Measurements from ENCODE around the gene VSTM4. TPM values are rescaled to one million over a fixed set of nuclear protein-coding genes. Genes with fewer than 3 reads are reported as not detected.

Gene VSTM4
- total and polyA plus RNA-seq, 4 donors = 1.0 to 3.1 (median 2.0) TPM

DNA sequence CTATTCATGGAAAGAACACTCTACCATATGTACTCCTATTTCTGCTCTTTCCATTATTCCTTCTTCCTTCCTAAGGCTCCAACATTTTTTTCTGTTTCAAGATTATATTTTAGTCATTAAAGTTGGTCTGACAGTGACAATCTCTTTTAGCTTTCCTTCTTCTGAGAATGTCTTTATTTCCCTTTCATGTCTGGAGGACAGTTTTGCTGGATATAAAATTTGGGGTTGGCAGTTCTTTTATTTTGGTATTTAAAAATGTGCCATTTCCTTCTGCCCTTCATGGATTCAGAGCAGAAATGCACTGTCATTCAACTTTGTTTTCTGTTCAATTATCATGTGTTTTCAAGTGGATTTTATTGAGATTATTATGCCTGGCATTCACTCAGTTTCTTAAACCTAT, 53.1 kb downstream of the VSTM4 start (continued):
- TF ChIP-seq, protein P1, sequence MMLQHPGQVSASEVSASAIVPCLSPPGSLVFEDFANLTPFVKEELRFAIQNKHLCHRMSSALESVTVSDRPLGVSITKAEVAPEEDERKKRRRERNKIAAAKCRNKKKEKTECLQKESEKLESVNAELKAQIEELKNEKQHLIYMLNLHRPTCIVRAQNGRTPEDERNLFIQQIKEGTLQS (IDR thresholded peaks at IDR 0.05) = no peak
- TF ChIP-seq FOXA2 (IDR thresholded peaks at IDR 0.05) = no peak
- no peak for TF ChIP-seq RXRA (IDR thresholded peaks at IDR 0.05)

- Histone ChIP-seq H3K9me3 (ENCODE audit: control insufficient read depth in 4 of 4, low read length in 3 of 4) (peaks cover 0 to 3% (median 0%) of the 10 kb centered on the region in 4 donors), H3K36me3 (ENCODE audit: control insufficient read depth in 4 of 4, insufficient read depth in 3 of 4, low read depth in 1 of 4, low read length in 3 of 4) (peaks cover 0 to 3% (median 1%) of the 10 kb centered on the region in 4 donors), H3K4me3 (ENCODE audit: low read depth in 1 of 3, low read length in 3 of 3) (no peak overlapping the region), H3K27me3 (ENCODE audit: control insufficient read depth in 4 of 4, insufficient read depth in 4 of 4, low read length in 3 of 4) (no peaks in the 10 kb centered on the region), H3K4me1 (ENCODE audit: control insufficient read depth in 4 of 4, insufficient read depth in 4 of 4, low read length in 3 of 4) (no peaks in the 10 kb centered on the region), H3K9ac (ENCODE audit: low read depth in 1 of 2, low read length in 2 of 2) (no peak overlapping the region), H3K27ac (ENCODE audit: low read depth in 1 of 2, low read length in 2 of 2) (no peak overlapping the region)
- DNase-seq (ENCODE audit: low spot score) = no peak
- TF ChIP-seq CTCF (IDR thresholded peaks at IDR 0.05; ENCODE audit: low read depth, low read length, missing input control) = no peak
- TF ChIP-seq GABPA (IDR thresholded peaks at IDR 0.05 in 1 of 2, conservative IDR thresholded peaks at IDR 0.05 in 1 of 2) = no peak
- WGBS = 92% methylated on average over 1 of the region's 1 CpG
Measured at GRCh38 chr10:49061667-49062066, 53.7 kb downstream of the VSTM4 start.

GRCh38 chr10:49058463-49059255, 56.7 kb downstream of the VSTM4 start:
- Histone ChIP-seq H3K4me1 (ENCODE audit: control insufficient read depth in 4 of 4, insufficient read depth in 4 of 4, low read length in 3 of 4) (no peaks in the 10 kb centered on the region), H3K27ac (ENCODE audit: low read depth in 1 of 2, low read length in 2 of 2) (no peak overlapping the region), H3K4me3 (ENCODE audit: low read depth in 1 of 3, low read length in 3 of 3) (no peak overlapping the region), H3K9me3 (ENCODE audit: control insufficient read depth in 4 of 4, low read length in 3 of 4) (peaks cover 0 to 3% (median 0%) of the 10 kb centered on the region in 4 donors), H3K27me3 (ENCODE audit: control insufficient read depth in 4 of 4, insufficient read depth in 4 of 4, low read length in 3 of 4) (no peaks in the 10 kb centered on the region), H3K9ac (ENCODE audit: low read depth in 1 of 2, low read length in 2 of 2) (no peak overlapping the region), H3K36me3 (ENCODE audit: control insufficient read depth in 4 of 4, insufficient read depth in 3 of 4, low read depth in 1 of 4, low read length in 3 of 4) (peaks cover 0 to 3% (median 0%) of the 10 kb centered on the region in 4 donors)
- TF ChIP-seq NR2F2 (IDR thresholded peaks at IDR 0.05) (peak; percentile 53), JUND (IDR thresholded peaks at IDR 0.05) (no peak)
- 82% methylated on average over 7 of the region's 7 CpGs for WGBS
- no peak for DNase-seq (ENCODE audit: low spot score)

- WGBS = 96% methylated on average over 7 of the region's 7 CpGs
- peaks cover 0 to 3% (median 0%) of the 10 kb centered on the region in 4 donors for H3K9me3 ChIP-seq (ENCODE audit: control insufficient read depth in 4 of 4, low read length in 3 of 4)
- no peak for TF ChIP-seq EGR1 (IDR thresholded peaks at IDR 0.05; ENCODE audit: low read depth in 2 of 2)
- TF ChIP-seq YY1 (IDR thresholded peaks at IDR 0.05) = no peak
- no peak for TF ChIP-seq GABPA (IDR thresholded peaks at IDR 0.05 in 1 of 2, conservative IDR thresholded peaks at IDR 0.05 in 1 of 2)
- no peak for TF ChIP-seq TAF1 (conservative IDR thresholded peaks at IDR 0.05)
- TF ChIP-seq, protein P2, sequence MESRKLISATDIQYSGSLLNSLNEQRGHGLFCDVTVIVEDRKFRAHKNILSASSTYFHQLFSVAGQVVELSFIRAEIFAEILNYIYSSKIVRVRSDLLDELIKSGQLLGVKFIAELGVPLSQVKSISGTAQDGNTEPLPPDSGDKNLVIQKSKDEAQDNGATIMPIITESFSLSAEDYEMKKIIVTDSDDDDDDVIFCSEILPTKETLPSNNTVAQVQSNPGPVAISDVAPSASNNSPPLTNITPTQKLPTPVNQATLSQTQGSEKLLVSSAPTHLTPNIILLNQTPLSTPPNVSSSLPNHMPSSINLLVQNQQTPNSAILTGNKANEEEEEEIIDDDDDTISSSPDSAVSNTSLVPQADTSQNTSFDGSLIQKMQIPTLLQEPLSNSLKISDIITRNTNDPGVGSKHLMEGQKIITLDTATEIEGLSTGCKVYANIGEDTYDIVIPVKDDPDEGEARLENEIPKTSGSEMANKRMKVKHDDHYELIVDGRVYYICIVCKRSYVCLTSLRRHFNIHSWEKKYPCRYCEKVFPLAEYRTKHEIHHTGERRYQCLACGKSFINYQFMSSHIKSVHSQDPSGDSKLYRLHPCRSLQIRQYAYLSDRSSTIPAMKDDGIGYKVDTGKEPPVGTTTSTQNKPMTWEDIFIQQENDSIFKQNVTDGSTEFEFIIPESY (IDR thresholded peaks at IDR 0.05) = no peak
- TF ChIP-seq RAD21 (IDR thresholded peaks at IDR 0.05) = no peak
- no peak for TF ChIP-seq FOXA2 (IDR thresholded peaks at IDR 0.05)
- no peak overlapping the region for H3K27ac ChIP-seq (ENCODE audit: low read depth in 1 of 2, low read length in 2 of 2)
- H3K4me3 ChIP-seq (ENCODE audit: low read depth in 1 of 3, low read length in 3 of 3) = no peak overlapping the region
- no peaks in the 10 kb centered on the region for H3K27me3 ChIP-seq (ENCODE audit: control insufficient read depth in 4 of 4, insufficient read depth in 4 of 4, low read length in 3 of 4)
- H3K36me3 ChIP-seq (ENCODE audit: control insufficient read depth in 4 of 4, insufficient read depth in 3 of 4, low read depth in 1 of 4, low read length in 3 of 4) = no peaks in the 10 kb centered on the region
- no peak overlapping the region for H3K9ac ChIP-seq (ENCODE audit: low read depth in 1 of 2, low read length in 2 of 2)
- DNase-seq (ENCODE audit: low spot score) = no peak
- H3K4me1 ChIP-seq (ENCODE audit: control insufficient read depth in 4 of 4, insufficient read depth in 4 of 4, low read length in 3 of 4) = no peaks in the 10 kb centered on the region
Measured at GRCh38 chr10:49057231-49057880, 58.0 kb downstream of the VSTM4 start.

Data from liver (tissue), 9 donors.